HCT116 (cell line): ENCODE measurements around the gene TMEM266. TPM values are rescaled to one million over a fixed set of nuclear protein-coding genes. Genes with fewer than 3 reads are reported as not detected.
A peak's percentile ranks its signal among the peaks of the same experiment; 100 is the strongest.

ENCODE experiments used
- ATAC-seq: fragments of 200-7000 bp; cut with Tn5 transposase; 2 replicates; pipeline ENCODE4 v1.9.1; 2020; ENCODE audit warnings: mild to moderate bottlenecking, moderate library complexity
- BruUV-seq: library from RNA; stranded (reverse); fragments of 400-500 nt; replicated peaks from 2 replicates; lab custom pipeline; 2021; lab: Mats Ljungman, UMichigan
- CTCF ChIA-PET: fragments of 300-600 bp; sonication (Branson Sonifier 250); formaldehyde crosslinking; loops from one replicate; lab custom pipeline; 2021; ENCODE audit warnings: antibody characterized with exemption; lab: Charles Lee
- POLR2A ChIA-PET: fragments of 300-600, 350-600 bp; sonication (Branson Sonifier 250); formaldehyde crosslinking; loops from one replicate; lab custom pipeline; 2021; ENCODE audit warnings: antibody characterized with exemption; lab: Charles Lee
- RAD21 ChIA-PET, 2 experiments: fragments of 300-600 bp; sonication (Branson Sonifier 250); formaldehyde crosslinking; loops; one replicate each; lab custom pipeline; 2023; ENCODE audit warnings: low total read pairs in 2 of 2; ENCODE audit not compliant: uncharacterized antibody in 2 of 2, unreplicated experiment in 2 of 2, low non-redundant PET in 1 of 2; lab: Charles Lee
- DNase-seq: peaks from one replicate; pipeline ENCODE4 v3.0.0-alpha.2; 2010; ENCODE audit warnings: low read depth, low spot score
- H2AFZ ChIP-seq: fragments of 200-600 bp; shearing (Covaris generic), sonication (generic); 2 replicates; pipeline ENCODE4 v1.6.1; 2017; ENCODE audit warnings: low read depth, mixed run types, mixed read lengths, antibody characterized with exemption, low read length; ENCODE audit not compliant: poor library complexity, severe bottlenecking
- H3K27ac ChIP-seq: 2 replicates; pipeline ENCODE4 v1.5.1; 2012; ENCODE audit warnings: low read depth, low read length
- H3K27me3 ChIP-seq: fragments of 200-600 bp; sonication (generic); 2 replicates; pipeline ENCODE4 v1.6.1; 2016; ENCODE audit warnings: mixed run types, low read length, mixed read lengths; ENCODE audit not compliant: insufficient read depth
- H3K36me3 ChIP-seq, 2 experiments: fragments of 200-500 bp in 1 of 2; fragments of 200-600 bp in 1 of 2; sonication (Bioruptor generic) in 1 of 2; sonication (generic) in 1 of 2; 2 replicates each; pipeline versions ENCODE4 v1.5.1 to v1.6.1; 2014 to 2016; ENCODE audit warnings: low read length in 2 of 2, inconsistent platforms in 1 of 2, mixed read lengths in 1 of 2, mixed run types in 1 of 2; ENCODE audit not compliant: insufficient read depth in 2 of 2, control insufficient read depth in 1 of 2
- H3K4me1 ChIP-seq, 2 experiments: fragments of 200-600 bp in 1 of 2; sonication (generic) in 1 of 2; 2 replicates each; pipeline versions ENCODE4 v1.5.1 to v1.6.1; 2012 to 2017; ENCODE audit warnings: low read length in 2 of 2, inconsistent platforms in 1 of 2, mild to moderate bottlenecking in 1 of 2, mixed read lengths in 1 of 2, mixed run types in 1 of 2, moderate library complexity in 1 of 2; ENCODE audit not compliant: insufficient read depth in 2 of 2, control insufficient read depth in 1 of 2
- H3K4me2 ChIP-seq: fragments of 200-600 bp; sonication (generic); 2 replicates; pipeline ENCODE4 v1.6.1; 2017; ENCODE audit warnings: mixed run types, low read length, mixed read lengths
- H3K4me3 ChIP-seq, 2 experiments: fragments of 200-600 bp in 1 of 2; sonication (generic) in 1 of 2; replicated peaks in 1 of 2; 2 replicates each; pipeline ENCODE4 v1.5.1; 2011 to 2016; ENCODE audit warnings: low read length in 2 of 2, control low read depth in 1 of 2, low read depth in 1 of 2, mild to moderate bottlenecking in 1 of 2, mixed read lengths in 1 of 2, mixed run types in 1 of 2
- H3K79me2 ChIP-seq: fragments of 200-600 bp; sonication (generic); 2 replicates; pipeline ENCODE4 v1.6.1; 2017; ENCODE audit warnings: mild to moderate bottlenecking, mixed run types, low read length, moderate library complexity, mixed read lengths; ENCODE audit not compliant: insufficient read depth
- H3K9ac ChIP-seq: fragments of 200-600 bp; sonication (generic); 2 replicates; pipeline ENCODE4 v1.6.1; 2016; ENCODE audit warnings: low read length, mixed read lengths
- H3K9me2 ChIP-seq: fragments of 200-600 bp; sonication (generic), shearing (Covaris generic); 2 replicates; pipeline ENCODE4 v1.6.1; 2017; ENCODE audit warnings: mixed run types, mild to moderate bottlenecking, moderate library complexity; ENCODE audit not compliant: insufficient read depth
- H3K9me3 ChIP-seq, 2 experiments: fragments of 200-500 bp in 1 of 2; fragments of 200-600 bp in 1 of 2; sonication (Bioruptor generic) in 1 of 2; sonication (generic) in 1 of 2; 2 replicates each; pipeline ENCODE4 v1.6.1; 2014 to 2017; ENCODE audit warnings: low read length in 2 of 2, mixed read lengths in 2 of 2, inconsistent platforms in 1 of 2, low read depth in 1 of 2, mild to moderate bottlenecking in 1 of 2, mixed run types in 1 of 2, moderate library complexity in 1 of 2; ENCODE audit not compliant: control insufficient read depth in 1 of 2, insufficient read depth in 1 of 2
- H4K20me1 ChIP-seq: fragments of 200-600 bp; sonication (generic), shearing (Covaris generic); 2 replicates; pipeline ENCODE4 v1.6.1; 2017; ENCODE audit warnings: mixed run types, mild to moderate bottlenecking, moderate library complexity; ENCODE audit not compliant: insufficient read depth
- POLR2AphosphoS5 ChIP-seq: IDR thresholded peaks from 2 replicates; pipeline ENCODE4 v1.6.1; 2011; ENCODE audit warnings: mild to moderate bottlenecking, low read depth, low read length, moderate library complexity
- RAD21 ChIP-seq: IDR thresholded peaks from 2 replicates; pipeline ENCODE4 v1.6.1; 2012; ENCODE audit warnings: low read depth, mild to moderate bottlenecking
- SIN3A ChIP-seq: IDR thresholded peaks from 2 replicates; pipeline ENCODE4 v1.6.1; 2012; ENCODE audit warnings: low read depth
- ZNF274 ChIP-seq: fragments of 200-500 bp; sonication (Bioruptor generic); IDR thresholded peaks from 2 replicates; pipeline ENCODE4 v1.6.1; 2014; ENCODE audit warnings: mild to moderate bottlenecking, low read depth, low read length, inconsistent platforms
- intact Hi-C: fragments of 100-400 bp; cut with micrococcal nuclease; formaldehyde crosslinking; loops from 2 replicates; pipeline ENCODE4 v1.10.0; 2022
- total RNA-seq: library from RNA; stranded (reverse); gene quantifications from one replicate; pipeline ENCODE4 v1.2.1, GENCODE V29; 2021; ENCODE audit not compliant: unreplicated experiment
- TF ChIP-seq, protein P1 (sequence below): IDR thresholded peaks from 2 replicates; pipeline ENCODE4 v1.6.1; 2011; ENCODE audit warnings: mild to moderate bottlenecking, low read length, moderate library complexity; ENCODE audit not compliant: insufficient replicate concordance; ENCODE audit errors: extremely low read depth

TMEM266 gene
- total RNA-seq, 1 experiment from 2014 or later, result 0.91 TPM

DNA sequence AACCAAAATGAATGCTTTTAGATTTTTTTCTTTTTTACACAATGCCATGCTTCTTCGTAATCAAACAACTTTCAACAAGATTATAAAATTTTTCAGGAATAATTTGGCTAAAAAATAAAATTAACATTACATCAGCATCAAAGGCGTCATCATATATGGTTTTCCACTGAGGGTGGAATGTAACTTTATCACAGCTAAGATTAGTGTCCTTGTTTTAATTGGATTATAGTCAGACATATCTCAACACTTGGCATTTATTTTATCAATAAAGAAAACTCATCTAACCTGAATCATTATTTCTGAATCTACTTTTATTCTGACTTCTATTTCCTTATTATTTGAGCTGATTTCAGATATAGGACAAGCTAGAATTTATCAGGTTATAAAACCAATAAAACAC, 49.2 kb upstream of the TMEM266 start:
- no peaks in the 10 kb centered on the region for H3K9me2 ChIP-seq
- ATAC-seq (no peak), DNase-seq (no peak)
- H3K79me2 ChIP-seq, result no peaks in the 10 kb centered on the region
- CTCF ChIA-PET, result interaction anchor here (1.0 kb wide), 1 partner anchor 49 kb away, joined by 4 read pairs; the partner anchor contains the start of gene TMEM266
- no peaks in the 10 kb centered on the region for H3K27me3 ChIP-seq
- no peaks in the 10 kb centered on the region for H3K9me3 ChIP-seq
- TF ChIP-seq ZNF274, result no peak
- TF ChIP-seq, protein P1, sequence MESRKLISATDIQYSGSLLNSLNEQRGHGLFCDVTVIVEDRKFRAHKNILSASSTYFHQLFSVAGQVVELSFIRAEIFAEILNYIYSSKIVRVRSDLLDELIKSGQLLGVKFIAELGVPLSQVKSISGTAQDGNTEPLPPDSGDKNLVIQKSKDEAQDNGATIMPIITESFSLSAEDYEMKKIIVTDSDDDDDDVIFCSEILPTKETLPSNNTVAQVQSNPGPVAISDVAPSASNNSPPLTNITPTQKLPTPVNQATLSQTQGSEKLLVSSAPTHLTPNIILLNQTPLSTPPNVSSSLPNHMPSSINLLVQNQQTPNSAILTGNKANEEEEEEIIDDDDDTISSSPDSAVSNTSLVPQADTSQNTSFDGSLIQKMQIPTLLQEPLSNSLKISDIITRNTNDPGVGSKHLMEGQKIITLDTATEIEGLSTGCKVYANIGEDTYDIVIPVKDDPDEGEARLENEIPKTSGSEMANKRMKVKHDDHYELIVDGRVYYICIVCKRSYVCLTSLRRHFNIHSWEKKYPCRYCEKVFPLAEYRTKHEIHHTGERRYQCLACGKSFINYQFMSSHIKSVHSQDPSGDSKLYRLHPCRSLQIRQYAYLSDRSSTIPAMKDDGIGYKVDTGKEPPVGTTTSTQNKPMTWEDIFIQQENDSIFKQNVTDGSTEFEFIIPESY, result no peak
- no peak for TF ChIP-seq RAD21
- TF ChIP-seq POLR2AphosphoS5, result no peak
- no peak for TF ChIP-seq SIN3A
- no peak overlapping the region for H3K4me2 ChIP-seq
- H3K4me3 ChIP-seq, result no peak overlapping the region
- H4K20me1 ChIP-seq, result no peaks in the 10 kb centered on the region
- POLR2A ChIA-PET, result no interaction called here
- intact Hi-C loops, result no loop called here
- H2AFZ ChIP-seq, result peak overlapping the region; percentile 27
- BruUV-seq, result no TSS peak
- H3K9ac ChIP-seq, result no peak overlapping the region
- RAD21 ChIA-PET, result no interaction called here
- no peaks in the 10 kb centered on the region for H3K36me3 ChIP-seq
- H3K27ac ChIP-seq, result no peak overlapping the region
- peaks cover 0 to 15% of the 10 kb centered on the region in 2 experiments; a peak in 2 of 4 replicates for H3K4me1 ChIP-seq
